DMS114 treated with DMSO at 0.1 percent for 48 hours (cell line): ENCODE data around the gene A2M.

Experiments
- DNase-seq: peaks from one replicate; lab custom pipeline; 2025; ENCODE audit not compliant: unreplicated experiment; lab: John Stamatoyannopoulos, UW

The A2M gene

DNA sequence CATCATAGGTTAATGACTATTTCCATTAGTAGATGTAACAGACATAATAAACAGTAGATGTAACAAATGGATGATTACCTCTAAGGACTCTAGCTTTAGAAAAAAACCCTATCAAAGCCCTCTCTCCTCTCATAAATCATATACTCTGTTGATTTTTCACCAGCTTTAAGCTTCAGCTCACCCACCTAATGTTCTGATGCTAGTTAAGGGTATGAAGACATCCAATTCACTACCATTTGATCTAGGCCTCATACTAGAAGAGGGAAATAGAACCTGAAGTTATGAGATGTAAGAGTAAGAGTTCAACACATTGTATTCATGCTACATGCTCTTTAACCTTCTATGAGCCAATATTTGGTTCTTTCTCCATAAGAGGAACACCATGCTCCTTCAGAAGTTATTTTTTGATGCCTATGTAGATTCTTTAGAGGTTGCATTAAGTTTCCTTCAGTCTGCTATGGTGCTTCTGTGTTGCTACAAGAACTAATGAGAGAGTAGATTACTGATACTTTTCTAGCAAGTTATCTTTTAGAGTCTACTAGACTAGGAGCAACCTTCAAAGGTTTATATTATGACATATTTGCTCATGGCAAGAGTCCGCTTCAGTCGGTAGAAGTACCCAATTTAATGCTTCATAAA is 16.0 kb downstream of the A2M start:
- no peak for DNase-seq

DNA sequence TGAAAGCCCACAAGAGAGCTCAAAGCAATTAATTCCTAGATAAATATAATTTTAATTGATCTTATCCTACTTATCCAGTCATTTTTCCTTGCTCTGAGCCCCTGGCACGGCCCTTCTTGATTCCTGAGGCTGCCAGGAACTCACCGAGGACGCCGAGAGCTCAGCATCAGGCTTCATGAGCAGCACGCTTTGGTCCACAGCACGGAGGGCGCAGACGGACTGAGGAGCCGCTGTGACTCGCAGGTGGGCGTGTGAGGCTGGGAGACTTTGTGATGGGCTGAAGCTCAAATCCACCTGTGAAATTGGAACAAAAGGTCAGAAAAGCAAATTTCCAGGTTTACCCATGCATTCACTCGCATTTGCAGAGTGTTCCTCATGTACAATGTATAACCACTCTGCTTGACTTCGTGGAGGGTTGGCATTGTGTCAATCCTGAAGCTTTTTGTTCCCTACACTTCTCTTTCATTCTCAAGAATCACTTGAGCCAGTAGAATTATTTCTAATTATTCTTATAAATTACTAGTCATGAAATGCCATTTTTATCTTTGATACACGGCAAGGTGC is 17.2 kb downstream of the A2M start:
- DNase-seq = no peak

DNA sequence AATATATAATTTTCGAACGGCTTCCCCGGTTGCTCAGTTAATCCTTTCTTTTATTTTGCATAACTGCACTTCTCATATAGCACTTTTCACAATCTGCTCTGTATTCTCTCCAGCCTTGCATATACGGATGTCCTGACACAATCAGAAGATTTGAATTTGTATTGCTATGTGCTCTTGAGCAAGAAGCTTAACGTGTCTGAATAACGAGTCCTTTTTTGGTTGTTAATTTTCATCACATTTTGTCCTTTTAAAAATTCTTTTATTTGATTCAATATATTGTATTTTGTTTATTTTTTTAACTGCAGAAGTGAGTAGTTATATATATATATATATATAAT is 17.6 kb downstream of the A2M start:
- DNase-seq = no peak

GRCh38 chr12:9096563-9097176 is 19.0 kb downstream of the A2M start:
- no peak for DNase-seq

GRCh38 chr12:9095322-9095721 is 20.4 kb downstream of the A2M start:
- no peak for DNase-seq

GRCh38 chr12:9094512-9095206 is 21.1 kb downstream of the A2M start:
- no peak for DNase-seq

DNA sequence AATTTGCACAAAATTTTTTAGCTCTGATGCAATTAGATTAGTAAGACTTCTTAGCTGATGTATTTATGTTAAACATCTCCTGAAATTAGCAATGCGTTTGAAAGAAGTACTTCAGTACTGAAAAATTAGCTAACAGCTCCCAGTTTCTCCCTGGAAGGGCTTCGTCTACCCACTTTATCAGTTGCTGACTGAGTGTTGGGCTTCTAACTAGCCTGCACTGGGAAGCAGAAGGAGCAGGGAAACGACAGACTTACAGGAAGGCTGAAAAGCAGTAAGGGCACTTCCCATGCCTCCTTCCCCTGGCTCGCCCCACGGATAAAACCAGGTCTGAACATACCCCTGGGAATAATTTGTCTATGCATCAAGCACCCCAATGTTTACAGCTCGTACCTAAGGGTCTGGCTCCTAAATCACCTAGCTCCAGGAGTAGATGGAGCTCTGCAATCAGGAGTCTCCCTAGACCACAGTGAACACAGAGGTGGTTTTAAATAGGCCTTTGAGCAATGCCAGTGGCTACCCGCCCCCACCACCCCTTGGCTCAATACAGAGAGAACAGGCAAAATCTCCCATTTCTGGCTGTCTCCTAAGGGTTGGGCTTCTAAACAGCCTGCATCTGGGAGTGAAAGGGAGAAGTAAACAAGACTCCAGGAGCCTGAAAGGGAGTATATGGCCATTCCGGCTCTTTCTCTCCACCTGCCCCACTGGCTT is 23.7 kb downstream of the A2M start:
- no peak for DNase-seq

GRCh38 chr12:9090220-9090619 is 25.5 kb downstream of the A2M start:
- no peak for DNase-seq

DNA sequence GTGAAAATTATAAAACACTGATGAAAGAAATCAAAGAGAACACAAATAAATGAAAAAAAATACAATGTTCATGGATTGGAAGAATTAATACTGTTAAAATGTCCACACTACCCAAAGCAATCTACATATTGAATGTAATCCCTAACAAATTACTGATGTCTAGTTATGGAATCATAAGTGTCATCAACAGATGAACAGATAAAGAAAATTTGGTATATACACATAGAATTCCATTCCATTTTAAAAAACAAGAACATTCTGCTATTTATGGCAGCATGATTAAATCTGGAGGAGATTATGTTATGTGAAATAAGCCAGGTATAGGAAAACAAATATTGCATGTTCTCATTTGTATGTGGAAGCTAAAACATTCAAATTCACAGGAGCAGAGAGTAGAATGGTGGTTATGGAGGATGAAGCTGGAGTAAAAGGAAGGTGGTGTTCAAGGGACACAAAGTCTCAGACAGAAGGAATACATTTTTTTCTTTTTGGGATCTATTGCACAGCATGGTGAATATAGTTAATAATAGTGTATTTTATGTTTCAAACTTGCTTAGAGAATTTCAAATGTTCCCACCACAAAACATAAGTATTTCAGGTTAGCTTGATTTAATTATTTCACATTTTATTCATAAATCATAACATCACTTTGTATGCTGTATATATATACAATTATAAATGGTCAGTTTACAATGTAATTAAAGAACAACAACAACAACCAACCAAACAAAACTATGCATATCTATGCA is 28.5 kb downstream of the A2M start:
- DNase-seq = no peak

DNA sequence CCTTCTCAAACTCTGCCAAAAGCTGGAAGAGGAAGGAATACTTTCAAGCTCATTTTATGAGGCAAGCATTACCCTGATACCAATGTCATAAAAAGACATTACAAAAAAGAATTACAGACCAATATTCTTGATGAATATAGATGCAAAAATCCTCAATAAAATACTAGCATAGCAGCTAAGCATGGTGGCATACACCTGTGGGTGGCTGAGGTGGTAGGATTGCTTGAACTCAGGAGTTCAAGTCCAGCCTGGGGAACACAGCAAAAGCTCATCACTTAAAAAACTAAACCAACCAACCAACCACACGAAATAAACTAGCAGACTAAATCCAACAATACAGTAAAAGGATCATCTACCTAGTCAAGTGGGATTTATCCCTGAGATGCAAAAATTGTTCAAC is 29.6 kb downstream of the A2M start:
- no peak for DNase-seq

DNA sequence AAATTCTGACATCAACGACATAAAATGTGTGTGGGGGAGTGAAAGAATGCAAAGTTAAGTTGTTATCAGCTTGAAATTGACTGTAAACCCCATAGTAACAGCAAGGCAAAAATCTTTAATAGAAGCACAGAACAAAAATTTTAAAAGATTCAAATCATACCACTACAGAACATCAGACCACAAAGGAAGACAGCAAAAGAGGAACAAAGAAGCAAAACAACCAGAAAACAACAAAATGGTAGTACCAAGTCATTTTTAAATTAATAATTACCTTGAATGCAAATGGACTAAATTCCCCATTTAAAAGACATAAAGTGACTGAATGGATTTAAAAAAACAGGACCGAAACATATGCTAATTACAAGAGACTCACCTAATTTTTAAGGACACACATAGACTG is 31.3 kb downstream of the A2M start:
- no peak for DNase-seq

DNA sequence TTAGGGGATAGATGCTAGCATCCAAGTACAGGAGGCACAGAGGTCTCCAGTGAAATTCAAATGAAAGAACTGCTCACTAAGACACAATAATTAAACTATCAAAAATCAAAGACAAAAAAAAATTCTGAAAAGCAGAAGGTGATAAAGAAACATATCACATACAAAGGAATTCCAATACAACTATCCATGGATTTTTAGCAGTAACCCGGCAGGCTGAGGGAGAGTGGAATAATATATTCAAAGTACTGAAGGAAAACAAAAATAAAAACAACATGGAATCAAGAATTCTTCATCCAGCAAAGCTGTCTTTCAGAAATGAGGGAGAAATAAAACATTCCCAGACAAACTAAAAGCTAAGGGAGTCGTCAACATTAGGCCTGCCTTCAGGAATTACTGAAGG is 31.9 kb downstream of the A2M start:
- DNase-seq = no peak

DNA sequence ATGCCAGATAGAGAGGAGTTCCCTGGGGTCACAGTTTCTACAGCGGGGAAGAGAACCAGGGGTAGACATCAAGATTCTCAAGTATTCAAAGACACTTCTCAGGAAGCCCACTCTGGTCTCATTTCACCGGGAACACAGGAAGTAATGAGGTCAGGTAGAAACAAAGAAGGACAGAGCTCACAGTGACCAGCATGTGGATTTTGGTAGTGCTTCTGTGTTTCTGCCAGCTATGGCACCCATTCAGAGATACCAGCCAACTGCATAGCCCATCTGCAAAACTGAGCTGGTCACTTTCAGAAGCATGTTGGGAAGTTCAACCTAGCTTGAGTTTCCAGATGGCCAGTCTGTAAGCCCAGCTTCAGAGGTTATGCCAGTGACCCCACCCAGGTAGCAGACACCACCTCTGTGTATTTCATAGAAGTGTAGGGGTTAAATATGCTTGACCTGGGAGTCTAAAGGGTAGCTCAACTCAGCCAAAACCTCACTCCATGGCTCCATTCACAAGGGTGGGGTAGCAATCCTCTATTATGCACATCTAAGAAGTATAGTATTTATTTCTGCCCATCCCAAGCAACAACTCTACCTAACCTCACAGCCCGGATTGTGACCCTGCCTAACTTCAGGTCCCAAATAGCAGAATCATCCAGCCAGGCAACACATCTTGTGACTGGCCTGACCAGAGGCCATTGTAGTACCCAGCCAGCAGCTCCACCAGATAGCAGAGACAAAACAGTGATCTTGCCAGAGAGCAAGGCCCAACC is 33.9 kb downstream of the A2M start:
- no peak for DNase-seq

GRCh38 chr12:9079883-9080675 is 35.6 kb downstream of the A2M start:
- DNase-seq = no peak

- no peak for DNase-seq
These were observed 36.6 kb downstream of the A2M start for GRCh38 chr12:9079082-9079481.

DNA sequence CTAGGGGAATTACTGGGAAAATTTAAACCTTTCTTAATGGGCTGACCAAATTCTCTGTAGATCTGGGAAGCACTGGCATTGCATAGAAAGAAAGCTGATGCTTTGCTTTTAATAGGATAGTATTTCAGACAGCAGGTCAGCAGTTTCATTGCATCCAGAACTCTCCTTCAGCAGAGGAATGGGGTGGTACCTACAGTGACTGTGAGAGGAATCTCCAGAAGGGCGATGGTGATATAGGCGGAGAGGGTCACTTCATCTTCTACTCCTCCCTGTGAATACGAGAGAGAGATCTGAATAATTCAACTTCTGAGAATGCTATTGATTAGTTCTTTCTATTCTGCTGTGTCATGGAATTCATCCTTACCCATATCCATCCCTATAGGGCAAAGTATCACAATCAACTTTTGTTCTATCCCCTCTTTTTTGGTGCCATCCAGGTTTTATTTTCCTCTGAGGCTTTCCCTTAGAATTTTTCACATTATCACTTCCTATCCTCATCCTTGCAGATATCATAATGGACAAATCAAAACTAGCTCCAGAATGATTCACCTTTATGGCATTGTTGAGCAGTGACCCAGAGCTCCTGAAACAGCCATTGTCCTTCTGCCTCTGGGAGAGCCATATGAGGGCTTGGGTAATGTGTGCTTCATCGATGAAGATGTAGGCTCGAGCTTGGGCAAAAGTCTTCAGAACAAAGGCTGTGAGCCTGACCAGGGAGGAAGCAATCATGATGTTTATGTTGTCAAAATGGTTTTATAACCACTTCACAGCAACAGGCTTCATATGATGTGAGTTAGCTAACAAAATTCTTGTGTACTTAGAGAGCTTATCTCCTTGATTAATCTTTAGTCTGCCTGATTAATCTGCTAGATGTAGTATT is 38.3 kb downstream of the A2M start:
- DNase-seq = no peak

- DNase-seq = no peak
These were observed 39.0 kb downstream of the A2M start for GRCh38 chr12:9076733-9077132.

DNA sequence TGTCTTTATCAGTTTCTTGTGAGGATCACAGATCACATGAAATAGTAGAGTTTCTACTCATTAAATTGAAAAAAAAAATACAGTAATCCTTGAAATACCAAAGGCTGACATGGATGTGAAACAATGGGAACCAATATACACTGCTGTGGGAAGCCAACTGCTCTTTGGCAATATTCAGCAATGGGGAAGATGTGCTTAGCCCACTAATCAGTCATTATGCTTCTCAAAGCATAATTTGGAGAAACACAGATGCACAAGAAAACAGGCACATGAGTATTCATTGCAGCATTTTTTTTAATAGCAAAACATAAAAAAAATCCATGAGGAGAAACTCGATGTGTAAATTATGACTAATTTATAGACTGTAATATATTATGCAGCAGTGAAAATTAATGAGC is 40.6 kb downstream of the A2M start:
- DNase-seq = no peak
